GM23248 (cell line): ENCODE data around the gene SARS2.

Source experiments
- EZH2 ChIP-seq: fragments of 200-600 bp; sonication (generic); IDR thresholded peaks from 2 replicates; pipeline ENCODE4 v1.6.1; 2018; ENCODE audit warnings: antibody characterized with exemption, mild to moderate bottlenecking; ENCODE audit not compliant: insufficient read depth, poor library complexity, severe bottlenecking
- EZH2phosphoT487 ChIP-seq: fragments of 200-600 bp; sonication (generic); IDR thresholded peaks from 2 replicates; pipeline ENCODE4 v1.6.1; 2018; ENCODE audit warnings: antibody characterized with exemption, moderate library complexity, mild to moderate bottlenecking, low read depth; ENCODE audit not compliant: insufficient read depth

DNA sequence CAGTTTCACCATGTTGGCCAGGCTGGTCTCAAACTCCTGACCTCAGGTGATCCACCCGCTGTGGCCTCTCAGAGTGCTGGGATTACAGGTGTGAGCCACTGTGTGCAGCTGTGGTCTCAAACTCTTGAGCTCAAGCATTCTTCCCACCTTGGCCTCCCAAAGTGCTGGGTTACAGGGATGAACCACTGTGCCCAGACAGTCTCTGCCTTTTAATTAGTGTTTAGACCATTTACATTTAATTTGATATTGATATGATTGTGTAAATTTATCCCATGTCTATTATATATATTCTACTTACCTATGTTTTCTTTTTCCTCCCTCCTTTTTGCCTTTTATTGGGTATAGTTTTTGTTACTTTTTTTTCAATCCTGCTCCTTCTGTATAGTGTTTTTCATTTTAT, 28.9 kb downstream of the SARS2 start:
- TF ChIP-seq EZH2 (no peak), EZH2phosphoT487 (no peak)
